Fibroblast of lung (primary cell): ENCODE measurements around the gene ANKRD44.

Experiments
- CTCF ChIP-seq, 2 donors: IDR thresholded peaks in 1 of 2; conservative IDR thresholded peaks in 1 of 2; 1 replicate in 1 of 2; 2 replicates in 1 of 2; pipeline ENCODE4 v1.5.1; 2011 to 2012; ENCODE audit warnings: low read length in 2 of 2, control low read depth in 1 of 2, inconsistent platforms in 1 of 2, low read depth in 1 of 2, mild to moderate bottlenecking in 1 of 2
- EZH2 ChIP-seq: IDR thresholded peaks from 2 replicates; pipeline ENCODE4 v1.5.1; 2012; ENCODE audit warnings: low read length, control low read depth, mild to moderate bottlenecking; ENCODE audit errors: missing control alignments

- no peak for TF ChIP-seq CTCF (conservative IDR thresholded peaks at IDR 0.05 in 1 of 2, IDR thresholded peaks at IDR 0.05 in 1 of 2; ENCODE audit: low read depth in 1 of 2, low read length in 2 of 2)
- TF ChIP-seq EZH2: no peak
Measured at GRCh38 chr2:196956069-196956468, 354.5 kb downstream of the ANKRD44 start.
